H1 (cell line): Measurements from ENCODE around the gene BBS7. TPM values are rescaled to one million over a fixed set of nuclear protein-coding genes. Genes with fewer than 3 reads are reported as not detected.
A peak's percentile ranks its signal among the peaks of the same experiment; 100 is the strongest.

Experiments
- CTCF ChIA-PET: fragments of 300-600 bp; sonication (Branson Sonifier 250); formaldehyde crosslinking; loops from one replicate; lab custom pipeline; 2021; ENCODE audit not compliant: partially characterized antibody; lab: Charles Lee
- POLR2A ChIA-PET: fragments of 300-600 bp; sonication (Branson Sonifier 250); formaldehyde crosslinking; loops from one replicate; lab custom pipeline; 2021; ENCODE audit warnings: inconsistent platforms; ENCODE audit not compliant: partially characterized antibody; lab: Charles Lee
- DNase-seq, 2 experiments: peaks; one replicate each; pipeline versions ENCODE4 v3.0.0 to v3.0.0-alpha.2; 2010 to 2022; ENCODE audit warnings: low spot score in 2 of 2, low read depth in 1 of 2, mixed read lengths in 1 of 2
- FAIRE-seq: peaks from 2 replicates; lab custom pipeline; 2011; peaks lifted over from hg19 to GRCh38; lab: Jason Lieb, UNC
- H2AFZ ChIP-seq: 2 replicates; pipeline ENCODE4 v1.8.1; 2012; ENCODE audit warnings: low read length, inconsistent platforms
- H2AK5ac ChIP-seq: 2 replicates; pipeline ENCODE4 v1.6.1; 2013; ENCODE audit warnings: low read depth, low read length
- H2BK120ac ChIP-seq: replicated peaks from 2 replicates; pipeline ENCODE3; 2013; ENCODE audit warnings: low read depth, low read length, inconsistent platforms
- H2BK12ac ChIP-seq: 2 replicates; pipeline ENCODE4 v1.6.1; 2013; ENCODE audit warnings: low read depth, low read length
- H2BK15ac ChIP-seq: 2 replicates; pipeline ENCODE4 v1.6.1; 2013; ENCODE audit warnings: low read length
- H2BK20ac ChIP-seq: 2 replicates; pipeline ENCODE4 v1.6.1; 2013; ENCODE audit warnings: low read length
- H2BK5ac ChIP-seq: 2 replicates; pipeline ENCODE4 v1.6.1; 2013; ENCODE audit warnings: low read depth, low read length
- H3K14ac ChIP-seq: 2 replicates; pipeline ENCODE4 v1.6.1; 2013; ENCODE audit warnings: inconsistent platforms; ENCODE audit not compliant: insufficient read length
- H3K18ac ChIP-seq: 2 replicates; pipeline ENCODE4 v1.6.1; 2013; ENCODE audit warnings: low read length; ENCODE audit errors: extremely low read depth
- H3K23ac ChIP-seq: 2 replicates; pipeline ENCODE4 v1.6.1; 2013; ENCODE audit warnings: inconsistent platforms; ENCODE audit not compliant: insufficient read length
- H3K23me2 ChIP-seq: 2 replicates; pipeline ENCODE4 v1.6.1; 2013; ENCODE audit warnings: low read depth, low read length
- H3K27ac ChIP-seq: 2 replicates; pipeline ENCODE4 v1.6.1; 2011; ENCODE audit warnings: low read depth, low read length, inconsistent platforms
- H3K27me3 ChIP-seq, 4 experiments: replicated peaks in 1 of 4; 1 replicate in 1 of 4; 2 replicates in 3 of 4; pipeline versions ENCODE4 v1.6.1 to v1.8.1; 2011 to 2013; ENCODE audit warnings: low read length in 3 of 4, mild to moderate bottlenecking in 3 of 4, inconsistent platforms in 2 of 4, mixed read lengths in 2 of 4, moderate library complexity in 1 of 4; ENCODE audit not compliant: control insufficient read depth in 3 of 4, insufficient read depth in 3 of 4; ENCODE audit errors: extremely low read depth in 1 of 4
- H3K36me3 ChIP-seq, 4 experiments: 2 replicates each; pipeline versions ENCODE4 v1.6.1 to v1.8.1; 2011 to 2013; ENCODE audit warnings: mild to moderate bottlenecking in 4 of 4, low read length in 3 of 4, moderate library complexity in 2 of 4, control low read depth in 1 of 4, inconsistent platforms in 1 of 4; ENCODE audit not compliant: insufficient read depth in 4 of 4, control insufficient read depth in 2 of 4
- H3K4ac ChIP-seq: replicated peaks from 2 replicates; pipeline ENCODE3; 2013; ENCODE audit warnings: low read length, low read depth, mixed read lengths, inconsistent platforms; ENCODE audit not compliant: insufficient read length
- H3K4me1 ChIP-seq, 4 experiments: replicated peaks in 1 of 4; 1 replicate in 1 of 4; 2 replicates in 3 of 4; pipeline versions ENCODE4 v1.6.1 to v1.8.1; 2011 to 2013; ENCODE audit warnings: low read length in 3 of 4, inconsistent platforms in 2 of 4, mixed read lengths in 1 of 4; ENCODE audit not compliant: insufficient read depth in 4 of 4, control insufficient read depth in 3 of 4
- H3K4me2 ChIP-seq, 2 experiments: 2 replicates each; pipeline versions ENCODE4 v1.6.1 to v1.8.1; 2011 to 2013; ENCODE audit warnings: low read depth in 2 of 2, low read length in 2 of 2, control low read depth in 1 of 2, inconsistent platforms in 1 of 2, mild to moderate bottlenecking in 1 of 2; ENCODE audit not compliant: insufficient read depth in 1 of 2
- H3K4me3 ChIP-seq, 4 experiments: fragments of 200-600, 300-600 bp in 1 of 4; sonication (generic), shearing (Covaris generic), sonication (Bioruptor Twin) in 1 of 4; 2 replicates each; pipeline versions ENCODE4 v1.5.1 to v1.8.1; 2011 to 2016; ENCODE audit warnings: low read length in 4 of 4, low read depth in 3 of 4, control low read depth in 2 of 4, inconsistent platforms in 2 of 4, mild to moderate bottlenecking in 2 of 4, mixed read lengths in 1 of 4, moderate library complexity in 1 of 4; ENCODE audit not compliant: insufficient read depth in 2 of 4; ENCODE audit errors: extremely low read depth in 1 of 4
- H3K56ac ChIP-seq: replicated peaks from 2 replicates; pipeline ENCODE3; 2013; ENCODE audit warnings: low read depth, mild to moderate bottlenecking, mixed read lengths, low read length, inconsistent platforms; ENCODE audit not compliant: insufficient read length
- H3K79me1 ChIP-seq: 2 replicates; pipeline ENCODE4 v1.6.1; 2013; ENCODE audit warnings: low read depth, low read length, control low read depth
- H3K79me2 ChIP-seq, 2 experiments: 2 replicates each; pipeline versions ENCODE4 v1.6.1 to v1.8.1; 2012 to 2013; ENCODE audit warnings: low read length in 2 of 2, mild to moderate bottlenecking in 2 of 2, inconsistent platforms in 1 of 2; ENCODE audit not compliant: insufficient read depth in 2 of 2, control insufficient read depth in 1 of 2
- H3K9ac ChIP-seq, 4 experiments: replicated peaks in 1 of 4; 1 replicate in 1 of 4; 2 replicates in 3 of 4; pipeline versions ENCODE4 v1.6.1 to v1.8.1; 2011 to 2013; ENCODE audit warnings: low read depth in 3 of 4, low read length in 3 of 4, control low read depth in 2 of 4, mild to moderate bottlenecking in 2 of 4, moderate library complexity in 2 of 4, inconsistent platforms in 1 of 4; ENCODE audit errors: extremely low read depth in 1 of 4
- H3K9me3 ChIP-seq, 2 experiments: 2 replicates each; pipeline versions ENCODE4 v1.6.1 to v1.8.1; 2012 to 2013; ENCODE audit warnings: mild to moderate bottlenecking in 2 of 2, moderate library complexity in 2 of 2, control low read depth in 1 of 2, inconsistent platforms in 1 of 2, low read depth in 1 of 2, low read length in 1 of 2, mixed read lengths in 1 of 2; ENCODE audit not compliant: insufficient read depth in 2 of 2
- H4K20me1 ChIP-seq, 2 experiments: replicated peaks in 1 of 2; 2 replicates each; pipeline versions ENCODE3 to v1.8.1; 2011 to 2013; ENCODE audit warnings: inconsistent platforms in 2 of 2, low read length in 2 of 2, mild to moderate bottlenecking in 1 of 2; ENCODE audit not compliant: insufficient read depth in 2 of 2, control insufficient read depth in 1 of 2
- H4K5ac ChIP-seq: 2 replicates; pipeline ENCODE4 v1.6.1; 2013; ENCODE audit warnings: low read length, low read depth, mixed read lengths, inconsistent platforms; ENCODE audit not compliant: insufficient read length
- H4K8ac ChIP-seq: 2 replicates; pipeline ENCODE4 v1.8.0; 2013; ENCODE audit warnings: mild to moderate bottlenecking, moderate library complexity, low read length, inconsistent platforms; ENCODE audit not compliant: insufficient read depth; ENCODE audit errors: extremely low read depth
- H4K91ac ChIP-seq: replicated peaks from 2 replicates; pipeline ENCODE3; 2013; ENCODE audit warnings: low read length, mixed read lengths, inconsistent platforms; ENCODE audit not compliant: insufficient read length
- ASH2L ChIP-seq: fragments of 200-600, 300-600 bp; sonication (generic); IDR thresholded peaks from one replicate; pipeline ENCODE4 v1.7.1; 2017; ENCODE audit warnings: low read length
- BACH1 ChIP-seq: IDR thresholded peaks from 2 replicates; pipeline ENCODE4 v1.6.1; 2012; ENCODE audit warnings: low read length, improper control_type of control experiment
- BCL11A ChIP-seq, 2 experiments: IDR thresholded peaks; one replicate each; pipeline ENCODE4 v1.6.1; 2011; ENCODE audit warnings: low read depth in 2 of 2, low read length in 2 of 2, mild to moderate bottlenecking in 2 of 2
- CBX8 ChIP-seq: fragments of 300-800, 300-1000 bp; sonication (generic); IDR thresholded peaks from 2 replicates; pipeline ENCODE4 v1.7.1; 2016; ENCODE audit warnings: low read depth, low read length, borderline replicate concordance
- EGR1 ChIP-seq: IDR thresholded peaks from 2 replicates; pipeline ENCODE4 v1.6.1; 2011; ENCODE audit warnings: low read depth, low read length, borderline replicate concordance
- FOSL1 ChIP-seq: IDR thresholded peaks from 2 replicates; pipeline ENCODE4 v1.6.1; 2011; ENCODE audit warnings: mild to moderate bottlenecking, low read depth, low read length, moderate library complexity; ENCODE audit not compliant: insufficient read depth
- NRF1 ChIP-seq: IDR thresholded peaks from 2 replicates; pipeline ENCODE4 v1.6.1; 2011; ENCODE audit warnings: mild to moderate bottlenecking, low read depth, low read length, improper control_type of control experiment
- POLR2A ChIP-seq, 2 experiments: IDR thresholded peaks; 1 replicate in 1 of 2; 2 replicates in 1 of 2; pipeline ENCODE4 v1.6.1; 2011; ENCODE audit warnings: low read depth in 2 of 2, low read length in 2 of 2, mild to moderate bottlenecking in 2 of 2; ENCODE audit errors: control extremely low read depth in 1 of 2
- POU5F1 ChIP-seq: IDR thresholded peaks from 2 replicates; pipeline ENCODE4 v1.6.1; 2011; ENCODE audit warnings: low read depth, mild to moderate bottlenecking, low read length, moderate library complexity
- RFX5 ChIP-seq: IDR thresholded peaks from 2 replicates; pipeline ENCODE4 v1.6.1; 2011; ENCODE audit warnings: low read depth, low read length, improper control_type of control experiment, borderline replicate concordance
- SIX5 ChIP-seq: IDR thresholded peaks from 2 replicates; pipeline ENCODE4 v1.6.1; 2011; ENCODE audit warnings: mild to moderate bottlenecking, low read depth, low read length
- SP1 ChIP-seq: IDR thresholded peaks from 2 replicates; pipeline ENCODE4 v1.6.1; 2011; ENCODE audit warnings: low read depth, low read length
- YY1 ChIP-seq: IDR thresholded peaks from 2 replicates; pipeline ENCODE4 v1.6.1; 2011; ENCODE audit warnings: low read depth, mild to moderate bottlenecking, low read length
- WGBS, 2 experiments: shearing (Covaris generic) in 1 of 2; methylation state at CpG; one replicate each; pipeline versions ENCODE4 v1.1.6 to v1.1.7; 2013 to 2015; ENCODE audit warnings: low lambda C conversion rate in 2 of 2, mixed read lengths in 2 of 2, inconsistent platforms in 1 of 2, low coverage in 1 of 2, missing lambda C conversion rate in 1 of 2; ENCODE audit not compliant: insufficient replicate concordance in 2 of 2, insufficient coverage in 1 of 2, insufficient read length in 1 of 2; ENCODE audit errors: extremely low coverage in 1 of 2, missing lambda C conversion rate in 1 of 2; 5-methylcytosine and 5-hydroxymethylcytosine counted together
- polyA plus RNA-seq, 7 experiments: library from polyadenylated mRNA; depleted of rRNA in 3 of 7; stranded (reverse) in 5 of 7; unstranded in 2 of 7; fragments of >200 nt in 5 of 7; fragments of 200-250 nt in 2 of 7; gene quantifications; 1 replicate in 5 of 7; 2 replicates in 1 of 7; 4 replicates in 1 of 7; pipeline versions ENCODE4 v1.2.1 to v1.2.3, GENCODE V29; 2011 to 2013; ENCODE audit warnings: missing spikeins in 2 of 7, mixed read lengths in 2 of 7
- total RNA-seq: library from RNA; stranded (reverse); fragmentation: NEBNext Ultra II Directional; extraction: Animal tissue kit (Norgen Biotek cat#: 25700); gene quantifications from 2 replicates; pipeline ENCODE4 v1.2.1, GENCODE V29; 2021

The BBS7 gene
- total and polyA plus RNA-seq, 2 of the 8 experiments (the other 6 are each of a cell fraction or from before 2014, with no cell fraction given) = 16.6 to 21.5 TPM

DNA sequence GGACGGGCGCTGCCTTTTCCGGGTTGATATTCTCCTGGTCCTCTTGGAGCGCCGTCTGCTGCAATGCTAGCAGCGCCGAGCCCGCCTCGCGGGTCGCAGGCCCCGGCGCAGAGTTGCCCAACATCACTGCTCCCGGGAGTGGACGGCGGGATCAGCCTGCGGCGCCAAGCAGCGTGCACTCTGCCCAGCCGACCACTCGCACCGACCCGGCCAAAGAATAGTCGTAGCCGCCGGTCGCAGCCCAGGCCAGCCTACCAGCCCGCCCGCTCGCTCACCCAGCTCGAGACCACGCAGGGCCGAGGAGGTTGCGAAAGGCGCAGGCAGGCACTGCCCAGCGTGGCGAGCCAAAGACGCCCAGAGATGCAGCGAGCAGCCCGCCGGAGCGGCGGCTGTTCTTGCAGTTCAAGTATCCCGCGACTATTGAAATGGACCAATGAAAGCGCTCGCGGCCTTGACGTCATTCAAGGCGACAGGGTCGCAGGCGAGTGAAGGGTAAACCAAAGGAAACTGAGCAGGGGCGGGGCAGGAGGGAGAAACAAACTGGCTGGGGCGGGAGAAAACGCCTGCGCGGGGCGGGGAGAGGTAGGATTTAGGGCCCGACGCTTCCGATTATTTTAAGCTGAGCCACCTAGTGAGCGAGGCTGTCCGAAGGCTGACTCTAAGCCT lies 46.6 kb downstream of the BBS7 start, which contains the start of gene CCNA2:
Gene CCNA2 (minus strand): TSS at position 379 of the 666 bp plus-strand sequence. CDS start 255 bp downstream, at position 124.
- Histone ChIP-seq H3K23me2 (no peaks in the 10 kb centered on the region), H2BK5ac (peak within 1 kb of the TSS; percentile 95), H4K91ac (peak within 1 kb of the TSS; percentile 52), H3K79me1 (no peaks in the 10 kb centered on the region; the same call in 1 of the 2 replicates), H4K20me1 (no peaks in the 10 kb centered on the region), H2AFZ (peak within 1 kb of the TSS; percentile 54), H3K27me3 (no peaks in the 10 kb centered on the region), H2BK120ac (no peak within 1 kb of the TSS), H3K4ac (no peak within 1 kb of the TSS), H2BK12ac (no peak within 1 kb of the TSS), H3K18ac (peak within 1 kb of the TSS; percentile 94), H2AK5ac (no peak within 1 kb of the TSS; the same call in 1 of the 2 replicates), H4K5ac (peak within 1 kb of the TSS; percentile 84), H3K4me2 (peak within 1 kb of the TSS; percentile 55 to 69), H3K4me1 (no peaks in the 10 kb centered on the region; a peak in 2 of 7 replicates), H3K27ac (peak within 1 kb of the TSS; percentile 86), H3K14ac (no peak within 1 kb of the TSS), H3K36me3 (peaks cover 21 to 34% (median 26%) of the 10 kb centered on the region in 4 experiments), H3K23ac (no peak within 1 kb of the TSS), H4K8ac (peak within 1 kb of the TSS; percentile 99; the same call in 1 of the 2 replicates), H3K9ac (peak within 1 kb of the TSS; percentile 86 to 91 (median 90)), H3K56ac (peak within 1 kb of the TSS; percentile 42), H2BK20ac (no peak within 1 kb of the TSS), H3K4me3 (peak within 1 kb of the TSS; percentile 72 to 100 (median 98)), H2BK15ac (no peak within 1 kb of the TSS), H3K9me3 (no peaks in the 10 kb centered on the region), H3K79me2 (peaks cover 5 to 28% of the 10 kb centered on the region in 2 experiments; a peak in 3 of 4 replicates)
- 1% methylated on average over 61 of the region's 63 CpGs; no CpG with 5 or more reads in 1 of the 2 experiments for WGBS, 2 experiments
- ChIA-PET POLR2A (interaction anchor here (0.6 to 12.6 kb wide), 12 partner anchors 8 to 61 kb away, joined by 3 to 246 read pairs (median 4); partner anchors contain the start of genes EXOSC9 and SMIM43), CTCF (interaction anchor here (0.6 to 1.5 kb wide), 4 partner anchors 10 to 76 kb away, joined by 3 read pairs; partner anchors contain the start of gene SMIM43)
- peak; percentile 92 to 98 for DNase-seq
- FAIRE-seq = peak; percentile 81
- TF ChIP-seq CBX8 (no peak), POLR2A (IDR thresholded peaks at IDR 0.05; ENCODE audit: control extremely low read depth in 1 of 2, low read depth in 2 of 2, low read length in 2 of 2) (peak; percentile 92 to 94), BACH1 (no peak), EGR1 (no peak), FOSL1 (no peak), ASH2L (peak; percentile 61), POU5F1 (no peak), RFX5 (no peak), NRF1 (peak; percentile 19; the same call in 1 of the 2 replicates), SIX5 (no peak), BCL11A (IDR thresholded peaks at IDR 0.05; ENCODE audit: low read depth in 2 of 2, low read length in 2 of 2) (no peak), SP1 (peak; percentile 66), YY1 (no peak)
